Activated CD4-positive, alpha-beta T cell treated with anti-CD3 and anti-CD28 coated beads, Interleukin-2, Interleukin-4, amounts not matched to agents 100 ng/mL and 50 ng/mL, durations not matched to agents 16 hours and 8 hours (primary cell): ENCODE data around the gene SMPD1.
A peak's percentile ranks its signal among the peaks of the same experiment; 100 is the strongest.
"Not testable (repeated sequence)": the region's sequence is repeated elsewhere in the genome, so short reads cannot be mapped to it uniquely, and the experiment has no call there.

Source experiments
- DNase-seq: peaks from one replicate; pipeline ENCODE4 v3.0.0-alpha.2; 2020; ENCODE audit warnings: low spot score

The SMPD1 gene

GRCh38 chr11:6390718-6391469 is 620 bp downstream of the SMPD1 start:
- DNase-seq = no peak

- DNase-seq = no peak
Measured at GRCh38 chr11:6391537-6392134, 1.4 kb downstream of the SMPD1 start.

- DNase-seq = not testable (repeated sequence)
Measured at GRCh38 chr11:6392251-6392650, 2.0 kb downstream of the SMPD1 start.

GRCh38 chr11:6393989-6394670 is 3.9 kb downstream of the SMPD1 start:
- no peak for DNase-seq

- DNase-seq = no peak
Measured at GRCh38 chr11:6395470-6396060, 5.3 kb downstream of the SMPD1 start.

GRCh38 chr11:6397156-6397555 is 6.9 kb downstream of the SMPD1 start:
- DNase-seq = no peak

GRCh38 chr11:6397636-6398035 is 7.4 kb downstream of the SMPD1 start:
- DNase-seq = no peak

- DNase-seq = no peak
Measured at GRCh38 chr11:6400431-6401345, 10.4 kb downstream of the SMPD1 start.

GRCh38 chr11:6401464-6401863 is 11.2 kb downstream of the SMPD1 start:
- no peak for DNase-seq

GRCh38 chr11:6402061-6402470 is 11.8 kb downstream of the SMPD1 start:
- peak; percentile 56 for DNase-seq

GRCh38 chr11:6402561-6402981 is 12.3 kb downstream of the SMPD1 start:
- DNase-seq = peak; percentile 93

- no peak for DNase-seq
Measured at GRCh38 chr11:6403539-6403938, 13.3 kb downstream of the SMPD1 start.

- DNase-seq = no peak
Measured at GRCh38 chr11:6404342-6405051, 14.2 kb downstream of the SMPD1 start.

- no peak for DNase-seq
Measured at GRCh38 chr11:6405052-6405667, 14.9 kb downstream of the SMPD1 start.

GRCh38 chr11:6405846-6406245 is 15.6 kb downstream of the SMPD1 start:
- DNase-seq = no peak

GRCh38 chr11:6406370-6406769 is 16.1 kb downstream of the SMPD1 start:
- DNase-seq = no peak

GRCh38 chr11:6410695-6411430 is 20.6 kb downstream of the SMPD1 start:
- DNase-seq = no peak

GRCh38 chr11:6411594-6412031 is 21.3 kb downstream of the SMPD1 start:
- no peak for DNase-seq

- peak; percentile 31 for DNase-seq
Measured at GRCh38 chr11:6413791-6414201, 23.5 kb downstream of the SMPD1 start.

GRCh38 chr11:6414874-6415328 is 24.6 kb downstream of the SMPD1 start:
- peak; percentile 38 for DNase-seq
